ENCODE data around the gene DNAJB12.
"Not testable (repeated sequence)": the region's sequence is repeated elsewhere in the genome, so short reads cannot be mapped to it uniquely, and the experiment has no call there.

Gene DNAJB12

DNA sequence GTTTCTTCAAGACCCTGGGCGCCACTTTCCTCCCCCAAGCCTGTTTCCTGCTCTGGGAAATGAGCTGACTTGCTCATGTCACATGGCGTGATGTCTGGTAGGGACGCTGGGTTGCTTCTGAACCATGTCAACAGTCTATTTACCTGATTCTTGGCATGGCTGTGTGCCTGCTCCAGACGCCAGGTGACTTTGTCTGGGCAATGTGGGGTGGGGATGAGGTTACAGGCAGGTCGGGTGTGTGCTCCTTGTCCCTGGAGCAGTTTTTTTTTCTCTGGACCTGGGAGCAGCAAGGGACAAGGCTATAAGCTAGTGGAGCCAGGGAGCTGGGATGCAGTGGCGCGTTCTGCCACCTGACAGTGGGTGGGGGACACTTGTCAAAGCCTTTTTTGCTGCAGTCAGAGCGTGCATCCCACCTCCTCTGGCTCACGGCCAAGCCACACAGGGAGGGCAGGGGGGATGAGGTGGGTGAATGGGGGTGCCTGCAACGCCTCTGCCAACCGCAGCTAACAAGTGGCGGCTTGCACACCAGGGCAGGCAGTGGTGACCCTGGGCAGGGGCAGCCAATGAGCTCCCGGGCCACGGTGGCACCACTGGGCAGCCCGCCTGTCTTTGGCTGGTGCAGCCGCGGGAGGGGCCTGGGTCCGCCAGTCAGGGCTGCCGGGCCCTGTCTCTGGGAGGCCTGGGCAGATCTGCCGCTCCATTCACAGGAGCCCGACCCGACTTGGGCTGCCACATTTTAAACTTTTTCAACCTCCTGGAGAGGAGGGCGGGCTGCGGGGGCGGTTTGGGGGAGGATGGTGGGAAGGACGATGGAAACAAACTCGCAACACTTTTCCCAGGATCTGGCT lies 22.9 kb downstream of the DNAJB12 start:
- peak; percentile 74 to 84 for DNase-seq (ENCODE audit: low read depth in 2 of 2)

GRCh38 chr10:72330069-72330426 lies 24.7 kb downstream of the DNAJB12 start:
- no peak for DNase-seq (ENCODE audit: low read depth in 2 of 2)

DNA sequence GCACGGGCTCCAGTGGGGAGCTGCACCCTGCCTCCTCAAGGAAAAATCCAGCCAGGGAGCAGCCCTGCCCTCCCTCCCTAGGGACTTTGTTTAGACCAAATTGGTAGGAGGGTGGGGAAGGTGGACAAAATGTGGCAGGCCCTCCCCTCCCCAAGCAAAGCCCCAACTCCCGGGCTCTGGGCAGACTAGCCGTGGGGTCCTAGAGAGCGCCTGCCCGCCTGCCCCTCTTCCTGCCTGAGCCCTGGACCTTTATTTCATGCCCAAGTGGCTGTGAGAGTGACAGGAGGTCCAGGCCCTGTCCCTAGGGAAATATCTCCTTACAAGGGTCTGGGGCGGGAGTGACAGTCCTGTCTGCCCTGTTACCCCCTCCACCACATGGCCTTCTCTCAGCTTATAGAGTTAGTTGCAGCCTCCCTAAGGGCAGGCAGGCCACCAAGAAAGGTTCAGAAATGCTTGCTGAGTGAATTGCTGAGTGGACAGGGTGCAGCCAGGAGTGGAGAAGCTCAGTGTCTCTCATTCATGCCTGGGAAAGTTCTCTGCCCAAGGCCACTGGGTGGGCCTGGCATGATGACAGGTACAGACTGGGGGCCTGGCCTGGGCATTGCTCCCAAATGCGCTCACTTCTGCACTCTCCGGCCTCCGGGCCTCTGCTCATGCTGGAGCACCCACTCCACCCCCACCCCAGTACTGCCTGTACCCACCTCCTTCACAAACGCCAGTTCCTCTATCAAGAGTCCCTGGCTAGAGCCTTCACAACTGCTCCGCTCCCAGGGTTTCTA lies 25.2 kb downstream of the DNAJB12 start:
- DNase-seq (ENCODE audit: low read depth in 2 of 2), result no peak

GRCh38 chr10:72328829-72329204 lies 25.9 kb downstream of the DNAJB12 start:
- no peak for DNase-seq (ENCODE audit: low read depth in 2 of 2)

DNA sequence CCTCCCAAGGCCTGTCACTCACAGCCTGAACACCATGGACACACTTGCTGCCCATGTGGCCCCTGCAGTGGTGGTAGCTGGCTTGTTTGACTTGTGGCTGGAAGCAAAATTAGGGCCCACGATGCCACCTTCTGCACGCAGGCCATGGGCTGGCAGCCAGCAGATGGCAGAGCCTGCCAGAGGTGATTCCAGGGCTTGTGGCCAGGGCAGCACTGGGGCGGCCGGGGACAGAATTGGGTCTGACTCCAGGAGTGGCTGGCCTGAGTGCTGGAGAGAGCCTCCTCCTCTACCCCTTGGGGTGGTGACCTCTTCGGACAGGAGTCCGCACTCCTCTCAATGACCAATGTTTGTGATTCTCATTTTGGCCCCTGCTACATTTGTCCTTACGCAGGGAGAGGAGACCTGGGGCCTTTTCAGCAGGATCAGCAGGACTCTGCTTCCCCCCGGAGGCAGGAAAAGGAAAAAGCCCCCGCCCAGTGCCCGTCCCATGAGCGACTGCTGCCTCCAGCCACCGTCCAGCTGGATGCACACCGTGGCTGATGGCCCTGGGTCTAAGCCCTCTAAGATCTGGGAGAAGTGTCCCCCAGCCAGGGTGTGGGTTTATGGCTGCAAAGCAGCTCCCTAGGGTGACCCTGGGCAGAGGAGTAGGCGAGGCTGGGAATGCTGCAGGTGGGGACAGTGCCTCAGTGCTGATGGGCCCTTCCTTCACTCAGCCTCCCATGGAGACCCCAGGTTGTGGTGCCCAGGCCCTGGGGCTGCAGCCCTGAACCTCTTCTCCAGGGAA lies 26.5 kb downstream of the DNAJB12 start:
- no peak for DNase-seq (ENCODE audit: low read depth in 2 of 2)

DNA sequence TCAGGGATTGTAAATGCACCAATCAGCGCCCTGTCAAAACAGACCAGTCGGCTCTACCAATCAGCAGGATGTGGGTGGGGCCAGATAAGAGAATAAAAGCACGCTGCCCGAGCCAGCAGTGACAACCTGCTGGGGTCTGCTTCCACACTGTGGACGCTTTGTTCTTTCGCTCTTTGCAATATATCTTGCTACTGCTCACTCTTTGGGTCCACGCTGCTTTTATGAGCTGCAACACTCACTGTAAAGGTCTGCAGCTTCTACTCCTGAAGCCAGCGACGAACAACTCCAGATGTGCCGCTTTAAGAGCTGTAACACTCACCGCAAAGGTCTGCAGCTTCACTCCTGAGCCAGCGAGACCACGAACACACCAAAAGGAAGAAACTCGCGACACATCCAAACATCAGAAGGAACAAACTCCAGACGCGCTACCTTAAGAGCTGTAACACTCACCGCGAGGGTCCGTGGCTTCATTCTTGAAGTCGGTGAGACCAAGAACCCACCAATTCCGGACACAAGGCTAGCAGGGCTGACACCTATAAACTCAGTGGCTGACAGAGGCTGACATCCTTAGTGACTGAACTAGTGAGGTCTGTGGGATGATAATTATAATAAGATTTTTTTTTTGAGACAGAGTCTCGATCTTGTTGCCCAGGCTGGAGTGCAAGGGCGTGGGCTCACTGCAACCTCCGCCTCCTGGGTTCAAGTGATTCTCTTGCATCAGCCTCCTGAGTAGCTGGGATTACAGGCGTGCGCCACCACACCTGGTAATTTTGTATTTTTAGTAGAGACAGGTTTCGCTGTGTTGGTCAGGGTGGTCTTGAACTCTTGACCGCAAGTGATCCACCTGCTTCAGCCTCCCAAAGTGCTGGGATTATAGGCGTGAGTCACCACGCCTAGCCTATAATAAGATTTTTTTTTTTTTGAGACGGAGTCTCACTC lies 27.8 kb downstream of the DNAJB12 start:
- peak; percentile 58 to 65 for DNase-seq (ENCODE audit: low read depth in 2 of 2)

DNA sequence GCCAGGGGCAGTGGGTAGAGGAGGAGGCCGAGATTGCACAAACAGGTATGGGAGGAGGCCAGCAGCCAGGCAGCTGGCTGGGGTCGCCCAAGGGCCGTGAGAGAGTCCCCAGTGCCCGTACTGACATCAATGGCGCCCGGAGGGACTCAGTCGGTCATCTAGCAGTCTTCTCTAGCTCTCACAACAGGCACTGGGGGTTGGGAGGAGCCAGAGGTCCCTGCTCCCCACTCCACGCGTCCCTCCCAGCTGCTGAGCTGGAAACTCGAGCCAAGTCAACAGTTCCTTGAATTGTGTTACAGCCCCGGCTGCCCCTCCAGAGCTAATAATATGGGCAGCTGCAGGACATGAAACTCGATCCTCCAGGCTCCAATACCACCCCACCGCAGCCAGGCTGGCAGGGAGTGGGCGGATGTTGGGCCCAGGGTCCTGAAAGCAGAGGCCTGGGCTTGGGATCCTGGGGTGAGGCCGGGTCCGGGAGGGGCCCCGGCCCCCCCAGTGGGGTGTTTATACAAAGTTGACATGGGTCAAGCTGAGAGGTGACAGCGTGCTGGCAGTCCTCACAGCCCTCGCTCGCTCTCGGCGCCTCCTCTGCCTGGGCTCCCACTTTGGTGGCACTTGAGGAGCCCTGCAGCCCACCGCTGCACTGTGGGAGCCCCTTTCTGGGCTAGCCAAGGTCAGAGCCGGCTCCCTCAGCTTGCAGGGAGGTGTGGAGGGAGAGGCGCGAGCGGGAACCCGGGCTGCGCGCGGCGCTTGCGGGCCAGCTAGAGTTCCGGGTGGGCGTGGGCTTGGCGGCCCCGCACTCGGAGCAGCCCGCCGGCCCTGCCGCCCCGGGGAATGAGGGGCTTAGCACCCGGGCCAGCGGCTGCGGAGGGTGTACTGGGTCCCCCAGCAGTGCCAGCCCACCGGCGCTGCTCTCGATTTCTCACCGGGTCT lies 29.2 kb downstream of the DNAJB12 start:
- not testable (repeated sequence) for DNase-seq (ENCODE audit: low read depth in 2 of 2)

DNA sequence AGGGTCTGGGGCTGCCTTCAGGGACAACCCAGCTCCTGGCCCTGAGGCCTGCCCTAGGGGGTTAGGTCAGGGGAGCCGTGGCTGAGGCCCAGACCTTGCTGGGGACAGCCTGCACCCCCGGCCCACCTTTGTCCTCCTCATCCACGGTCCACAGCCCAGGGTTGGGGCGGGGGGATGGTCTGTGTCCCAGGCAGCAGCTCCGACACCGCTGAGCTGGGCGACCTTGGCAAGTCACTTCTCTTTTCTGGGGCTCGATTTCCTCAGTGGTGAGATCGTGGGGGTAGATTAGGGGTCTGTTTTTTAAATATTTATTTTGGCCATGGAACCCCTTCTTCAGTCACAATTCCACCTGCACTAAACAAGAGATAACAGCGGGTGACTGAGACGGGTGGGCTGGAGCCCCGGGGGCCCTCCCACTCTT lies 30.9 kb downstream of the DNAJB12 start:
- DNase-seq (ENCODE audit: low read depth in 2 of 2), result no peak

- no peak for DNase-seq (ENCODE audit: low read depth in 2 of 2)
Observed at GRCh38 chr10:72323108-72323749, 31.5 kb downstream of the DNAJB12 start.

- DNase-seq (ENCODE audit: low read depth in 2 of 2), result no peak
Observed at GRCh38 chr10:72322280-72323058, 32.2 kb downstream of the DNAJB12 start.

DNA sequence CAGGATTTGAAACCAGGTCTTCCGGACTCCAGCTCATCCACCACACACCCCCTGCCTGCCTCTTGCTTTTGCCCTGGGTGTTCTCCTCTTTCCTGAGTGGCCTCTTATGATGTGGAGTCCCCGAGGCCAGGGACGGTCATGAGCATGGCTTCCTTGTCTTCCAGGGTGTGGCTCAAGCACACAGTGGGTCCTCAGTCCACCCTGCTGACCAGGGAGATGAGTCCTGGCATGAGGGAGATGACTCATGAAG lies 32.8 kb downstream of the DNAJB12 start:
- DNase-seq (ENCODE audit: low read depth in 2 of 2), result no peak

DNA sequence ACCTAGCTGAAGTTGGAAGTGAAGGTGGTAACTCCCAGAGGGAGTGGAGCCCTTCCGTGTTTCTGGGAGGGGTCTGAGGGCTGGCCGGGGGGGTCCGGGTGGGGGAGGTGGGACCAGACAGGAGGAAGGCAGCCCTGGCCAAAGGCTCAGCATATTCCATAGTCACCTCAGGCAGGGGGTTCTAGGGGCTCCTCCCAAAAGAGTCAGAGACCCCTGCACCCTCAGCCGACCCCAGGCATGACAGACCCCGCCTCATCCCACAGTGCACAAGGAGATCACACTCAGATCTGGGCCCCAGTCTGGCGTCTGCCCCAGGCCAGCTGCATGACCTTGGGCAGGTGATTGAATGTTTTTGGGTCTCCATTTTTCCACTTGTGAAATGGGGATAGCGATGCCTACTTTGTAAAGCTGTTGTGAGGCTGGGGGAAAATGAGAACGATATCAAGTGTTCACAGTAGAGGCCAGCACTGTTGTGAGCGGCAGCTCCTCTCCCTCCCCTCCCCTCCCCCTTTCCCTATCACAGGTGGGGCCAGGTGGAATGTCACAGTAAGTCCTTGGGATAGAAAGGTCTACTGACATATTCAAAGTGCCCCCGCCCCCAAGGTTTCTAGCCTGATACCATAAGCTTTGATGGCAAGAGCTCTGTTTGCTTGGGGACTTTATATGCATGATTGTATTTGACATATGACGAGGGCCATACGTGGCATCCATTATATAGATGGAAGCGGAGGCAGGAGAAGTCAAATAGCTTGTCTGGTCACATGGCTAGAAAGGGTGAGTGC lies 33.3 kb downstream of the DNAJB12 start:
- no peak for DNase-seq (ENCODE audit: low read depth in 2 of 2)

GRCh38 chr10:72320676-72321247 lies 34.0 kb downstream of the DNAJB12 start:
- peak in 1 of 2 experiments; percentile 70 for DNase-seq (ENCODE audit: low read depth in 2 of 2)

GRCh38 chr10:72319416-72320254 lies 35.1 kb downstream of the DNAJB12 start:
- peak; percentile 83 for DNase-seq (ENCODE audit: low read depth in 2 of 2)

- DNase-seq (ENCODE audit: low read depth in 2 of 2), result no peak
Observed at GRCh38 chr10:72318418-72319262, 36.1 kb downstream of the DNAJB12 start.

All from stimulated activated CD4-positive, alpha-beta T cell treated with anti-CD3 and anti-CD28 coated beads, Interleukin-12 subunit alpha, Interleukin-12 subunit beta, amount 100 ng/mL, for 24 hours (primary cell).